Heart left ventricle (tissue), 13 donors: ENCODE data around the gene TMEM222.
A peak's percentile ranks its signal among the peaks of the same experiment; 100 is the strongest.

Source experiments
- CTCF ChIP-seq, 12 donors: fragments of 200-600 bp; sonication (generic) in 4 of 12; IDR thresholded peaks; one replicate each; pipeline versions ENCODE4 v1.5.0 to v1.8.0; 2018 to 2022; ENCODE audit warnings: antibody characterized with exemption in 12 of 12, mild to moderate bottlenecking in 5 of 12
- POLR2A ChIP-seq, 2 donors: fragments of 450-650 bp; IDR thresholded peaks; one replicate each; pipeline ENCODE4 v1.6.1; 2017; ENCODE audit warnings: antibody characterized with exemption in 2 of 2, mild to moderate bottlenecking in 2 of 2, moderate library complexity in 2 of 2
- donor health status: ischemic (EF 13 %, LVEDD 7.1; RV severe dilation, severe dysfunction).
- donor health status: DM: no; HTN: yes; CAD: no.
- donor health status: DM: no; HTN: no; CAD: no.
- donor health status: ischemic (EF 25% LVEDD 6.9; RV normal size, moderate dysfunction).
- donor health status: ischemic (EF 25% LVEDD 5.7; RV mildly dilated, moderate dysfunction).
- donor health status: ischemic (EF 35%, LVEDD 5.7; RV mildly dilated, moderate dysfunction).
- donor health status: nonischemic (EF 11% LVEDD 7.7; RV severe dilation, severe dysfunction).
- donor health status: DM: yes; HTN: yes; CAD: no.
- donor health status: PGD.
- donor health status: ischemic (EF 29% LVEDD 5.4; RV normal size, mild dysfunction).
- donor health status: nonischemic (EF 23%, LVEDD 6.1; RV moderate dilation, normal function).

- TF ChIP-seq CTCF (IDR thresholded peaks at IDR 0.05) (no peak), POLR2A (IDR thresholded peaks at IDR 0.05) (peak in 1 of 2 donors; percentile 57)
Measured at GRCh38 chr1:27366113-27366410, 44.1 kb downstream of the TMEM222 start.
